GM12875 (cell line): ENCODE results near the gene GAMT.

Source experiments
- H3K4me3 ChIP-seq: one replicate; pipeline ENCODE4 v1.5.1; 2011; ENCODE audit warnings: low read depth, low read length, control low read depth
- TF ChIP-seq, protein P1 (sequence below): IDR thresholded peaks from 2 replicates; pipeline ENCODE4 v1.5.1; 2011; ENCODE audit warnings: low read depth, mild to moderate bottlenecking, control low read depth, inconsistent platforms, low read length, moderate library complexity, borderline replicate concordance; ENCODE audit not compliant: insufficient read depth

The GAMT gene

GRCh38 chr19:1438035-1438932 is 36.9 kb upstream of the GAMT start, which contains the start of gene RPS15:
RPS15 (plus strand) TSS chr19:1438396; CDS start chr19:1438426, 30 bp downstream.
- peak within 1 kb of the TSS; percentile 77 for H3K4me3 ChIP-seq
- TF ChIP-seq, protein P1, sequence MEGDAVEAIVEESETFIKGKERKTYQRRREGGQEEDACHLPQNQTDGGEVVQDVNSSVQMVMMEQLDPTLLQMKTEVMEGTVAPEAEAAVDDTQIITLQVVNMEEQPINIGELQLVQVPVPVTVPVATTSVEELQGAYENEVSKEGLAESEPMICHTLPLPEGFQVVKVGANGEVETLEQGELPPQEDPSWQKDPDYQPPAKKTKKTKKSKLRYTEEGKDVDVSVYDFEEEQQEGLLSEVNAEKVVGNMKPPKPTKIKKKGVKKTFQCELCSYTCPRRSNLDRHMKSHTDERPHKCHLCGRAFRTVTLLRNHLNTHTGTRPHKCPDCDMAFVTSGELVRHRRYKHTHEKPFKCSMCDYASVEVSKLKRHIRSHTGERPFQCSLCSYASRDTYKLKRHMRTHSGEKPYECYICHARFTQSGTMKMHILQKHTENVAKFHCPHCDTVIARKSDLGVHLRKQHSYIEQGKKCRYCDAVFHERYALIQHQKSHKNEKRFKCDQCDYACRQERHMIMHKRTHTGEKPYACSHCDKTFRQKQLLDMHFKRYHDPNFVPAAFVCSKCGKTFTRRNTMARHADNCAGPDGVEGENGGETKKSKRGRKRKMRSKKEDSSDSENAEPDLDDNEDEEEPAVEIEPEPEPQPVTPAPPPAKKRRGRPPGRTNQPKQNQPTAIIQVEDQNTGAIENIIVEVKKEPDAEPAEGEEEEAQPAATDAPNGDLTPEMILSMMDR = peak; percentile 99

DNA sequence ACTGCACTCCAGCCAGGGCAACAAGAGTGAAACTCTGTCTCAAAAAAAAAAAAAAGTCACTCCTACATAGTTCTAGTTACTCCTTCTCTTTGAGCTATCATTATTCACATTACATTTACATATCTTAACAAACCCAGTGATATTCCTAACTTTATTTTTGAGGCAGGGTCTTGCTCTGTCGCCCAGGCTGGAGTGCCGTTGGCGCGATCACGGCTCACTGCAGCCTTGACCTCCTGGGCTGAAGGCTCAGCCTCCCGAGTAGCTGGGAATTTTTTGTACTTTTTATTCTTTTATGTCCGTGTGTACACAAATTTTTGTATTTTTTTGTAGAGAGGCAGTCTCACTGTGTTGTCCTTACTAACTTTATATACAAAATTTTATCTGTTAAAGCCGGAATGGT is 36.3 kb upstream of the GAMT start:
- TF ChIP-seq, protein P1 = no peak
- H3K4me3 ChIP-seq = no peak overlapping the region

DNA sequence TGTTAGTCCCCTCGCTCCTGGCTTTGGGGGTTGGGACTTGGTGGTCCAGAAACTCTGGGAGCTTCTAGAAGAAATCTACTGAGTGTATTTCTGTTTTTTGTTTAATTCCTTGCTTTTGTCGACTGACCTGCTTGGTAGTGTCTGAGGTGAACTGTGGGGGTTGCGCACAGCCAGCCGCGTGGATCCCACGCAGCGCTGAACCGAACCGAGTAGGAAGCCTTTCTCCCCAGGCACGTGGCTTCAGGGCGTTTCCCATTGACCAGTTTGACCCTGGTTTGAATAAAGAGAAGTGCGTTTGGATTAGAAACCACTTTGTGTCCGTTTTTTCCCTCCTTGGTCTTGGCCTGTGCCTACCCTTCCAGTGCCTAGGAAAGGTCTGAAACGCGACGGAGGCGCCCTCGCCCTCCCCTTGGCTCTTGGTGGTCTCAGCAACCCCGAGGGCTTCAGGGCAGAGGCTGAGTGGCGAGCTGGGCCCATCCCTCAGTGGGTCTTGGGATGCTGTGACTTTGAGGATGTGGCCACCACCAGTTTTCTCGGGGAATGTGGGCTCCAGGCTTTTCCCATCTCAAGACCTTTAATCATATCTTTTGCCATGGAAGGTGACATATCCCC is 34.1 kb upstream of the GAMT start:
- H3K4me3 ChIP-seq = no peak overlapping the region
- TF ChIP-seq, protein P1 = no peak

- H3K4me3 ChIP-seq = no peak overlapping the region
- TF ChIP-seq, protein P1 = no peak
Measured at GRCh38 chr19:1434577-1435060, 33.3 kb upstream of the GAMT start.

DNA sequence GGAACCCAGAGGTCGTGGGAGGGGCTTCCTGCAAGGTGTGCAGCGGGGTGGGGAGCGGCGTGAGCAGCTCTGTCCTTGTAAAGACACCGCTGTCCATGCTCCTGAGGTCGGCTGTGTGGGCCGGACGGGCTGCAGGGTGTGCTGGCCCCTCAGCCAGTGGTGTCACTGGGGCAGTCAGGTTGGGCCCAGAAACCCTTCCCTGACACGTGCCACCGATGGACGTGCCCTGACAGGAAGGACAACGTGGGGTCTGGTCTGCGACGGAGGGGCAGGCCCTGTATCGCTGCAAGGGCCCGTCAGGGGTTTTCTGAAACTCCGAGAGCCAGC is 32.7 kb upstream of the GAMT start:
- TF ChIP-seq, protein P1 = no peak
- no peak overlapping the region for H3K4me3 ChIP-seq

GRCh38 chr19:1433119-1434039 is 32.0 kb upstream of the GAMT start:
- TF ChIP-seq, protein P1 = no peak
- no peak overlapping the region for H3K4me3 ChIP-seq
